ENCODE data around the gene AGAP1.

DNA sequence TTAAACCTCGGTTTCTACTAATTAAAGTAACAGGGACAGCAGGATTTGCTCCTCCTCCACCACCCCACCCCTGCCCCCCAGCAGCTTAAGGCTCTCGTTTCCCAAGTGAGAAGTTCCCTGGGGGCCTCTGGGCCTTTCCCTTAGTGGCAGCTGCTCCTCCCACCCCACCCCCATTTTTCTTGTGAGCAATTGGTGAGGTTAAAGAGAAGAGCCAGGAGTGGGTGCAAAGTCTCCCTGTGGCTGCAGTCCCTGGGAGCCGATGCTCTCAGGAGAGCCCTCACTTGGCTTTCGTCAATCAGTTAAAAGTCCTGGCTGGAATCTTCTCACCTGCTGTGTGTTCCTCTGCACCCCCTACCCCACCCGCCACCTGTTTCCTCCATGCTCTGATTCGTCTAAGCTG is 48.7 kb upstream of the AGAP1 start:
- TF ChIP-seq, protein P1, sequence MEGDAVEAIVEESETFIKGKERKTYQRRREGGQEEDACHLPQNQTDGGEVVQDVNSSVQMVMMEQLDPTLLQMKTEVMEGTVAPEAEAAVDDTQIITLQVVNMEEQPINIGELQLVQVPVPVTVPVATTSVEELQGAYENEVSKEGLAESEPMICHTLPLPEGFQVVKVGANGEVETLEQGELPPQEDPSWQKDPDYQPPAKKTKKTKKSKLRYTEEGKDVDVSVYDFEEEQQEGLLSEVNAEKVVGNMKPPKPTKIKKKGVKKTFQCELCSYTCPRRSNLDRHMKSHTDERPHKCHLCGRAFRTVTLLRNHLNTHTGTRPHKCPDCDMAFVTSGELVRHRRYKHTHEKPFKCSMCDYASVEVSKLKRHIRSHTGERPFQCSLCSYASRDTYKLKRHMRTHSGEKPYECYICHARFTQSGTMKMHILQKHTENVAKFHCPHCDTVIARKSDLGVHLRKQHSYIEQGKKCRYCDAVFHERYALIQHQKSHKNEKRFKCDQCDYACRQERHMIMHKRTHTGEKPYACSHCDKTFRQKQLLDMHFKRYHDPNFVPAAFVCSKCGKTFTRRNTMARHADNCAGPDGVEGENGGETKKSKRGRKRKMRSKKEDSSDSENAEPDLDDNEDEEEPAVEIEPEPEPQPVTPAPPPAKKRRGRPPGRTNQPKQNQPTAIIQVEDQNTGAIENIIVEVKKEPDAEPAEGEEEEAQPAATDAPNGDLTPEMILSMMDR (IDR thresholded peaks at IDR 0.05), result no peak
- no peak for TF ChIP-seq POLR2A (IDR thresholded peaks at IDR 0.05)
